ENCODE measurements around the gene OLFML2A. TPM values are rescaled to one million over a fixed set of nuclear protein-coding genes. Genes with fewer than 3 reads are reported as not detected.
A peak's percentile ranks its signal among the peaks of the same experiment; 100 is the strongest.

Gene OLFML2A
- total and polyA plus RNA-seq, 2 of the 13 experiments (the other 11 are each of a cell fraction or from before 2014, with no cell fraction given): 0.01 to 0.02 TPM

GRCh38 chr9:124794902-124795491 is 18.1 kb downstream of the OLFML2A start (continued):
- peak; percentile 24; the same call in 1 of the 2 replicates for TF ChIP-seq ZNF788 (CRISPR knock-in tag; IDR thresholded peaks at IDR 0.05; ENCODE audit: borderline replicate concordance)
- TF ChIP-seq, protein P1, sequence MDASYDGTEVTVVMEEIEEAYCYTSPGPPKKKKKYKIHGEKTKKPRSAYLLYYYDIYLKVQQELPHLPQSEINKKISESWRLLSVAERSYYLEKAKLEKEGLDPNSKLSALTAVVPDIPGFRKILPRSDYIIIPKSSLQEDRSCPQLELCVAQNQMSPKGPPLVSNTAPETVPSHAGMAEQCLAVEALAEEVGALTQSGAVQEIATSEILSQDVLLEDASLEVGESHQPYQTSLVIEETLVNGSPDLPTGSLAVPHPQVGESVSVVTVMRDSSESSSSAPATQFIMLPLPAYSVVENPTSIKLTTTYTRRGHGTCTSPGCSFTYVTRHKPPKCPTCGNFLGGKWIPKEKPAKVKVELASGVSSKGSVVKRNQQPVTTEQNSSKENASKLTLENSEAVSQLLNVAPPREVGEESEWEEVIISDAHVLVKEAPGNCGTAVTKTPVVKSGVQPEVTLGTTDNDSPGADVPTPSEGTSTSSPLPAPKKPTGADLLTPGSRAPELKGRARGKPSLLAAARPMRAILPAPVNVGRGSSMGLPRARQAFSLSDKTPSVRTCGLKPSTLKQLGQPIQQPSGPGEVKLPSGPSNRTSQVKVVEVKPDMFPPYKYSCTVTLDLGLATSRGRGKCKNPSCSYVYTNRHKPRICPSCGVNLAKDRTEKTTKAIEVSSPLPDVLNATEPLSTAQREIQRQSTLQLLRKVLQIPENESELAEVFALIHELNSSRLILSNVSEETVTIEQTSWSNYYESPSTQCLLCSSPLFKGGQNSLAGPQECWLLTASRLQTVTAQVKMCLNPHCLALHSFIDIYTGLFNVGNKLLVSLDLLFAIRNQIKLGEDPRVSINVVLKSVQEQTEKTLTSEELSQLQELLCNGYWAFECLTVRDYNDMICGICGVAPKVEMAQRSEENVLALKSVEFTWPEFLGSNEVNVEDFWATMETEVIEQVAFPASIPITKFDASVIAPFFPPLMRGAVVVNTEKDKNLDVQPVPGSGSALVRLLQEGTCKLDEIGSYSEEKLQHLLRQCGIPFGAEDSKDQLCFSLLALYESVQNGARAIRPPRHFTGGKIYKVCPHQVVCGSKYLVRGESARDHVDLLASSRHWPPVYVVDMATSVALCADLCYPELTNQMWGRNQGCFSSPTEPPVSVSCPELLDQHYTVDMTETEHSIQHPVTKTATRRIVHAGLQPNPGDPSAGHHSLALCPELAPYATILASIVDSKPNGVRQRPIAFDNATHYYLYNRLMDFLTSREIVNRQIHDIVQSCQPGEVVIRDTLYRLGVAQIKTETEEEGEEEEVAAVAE (CRISPR knock-in tag; IDR thresholded peaks at IDR 0.05; ENCODE audit: borderline replicate concordance): no peak
- no peak for TF ChIP-seq SOX5 (CRISPR knock-in tag; IDR thresholded peaks at IDR 0.05; ENCODE audit: borderline replicate concordance)
- TF ChIP-seq IRF9 (CRISPR knock-in tag; IDR thresholded peaks at IDR 0.05; ENCODE audit: borderline replicate concordance): 0 out of 2 replicates have a peak, but pooled peaks have one; percentile 51
- TF ChIP-seq PAX8 (CRISPR knock-in tag; IDR thresholded peaks at IDR 0.05; ENCODE audit: borderline replicate concordance): no peak
- TF ChIP-seq MAZ (IDR thresholded peaks at IDR 0.05; ENCODE audit: borderline replicate concordance, low read depth, low read length): peak; percentile 80; the same call in 1 of the 2 replicates
- peak; percentile 93 for TF ChIP-seq MAZ (CRISPR knock-in tag; IDR thresholded peaks at IDR 0.05; ENCODE audit: low read depth)
- TF ChIP-seq, protein P2, sequence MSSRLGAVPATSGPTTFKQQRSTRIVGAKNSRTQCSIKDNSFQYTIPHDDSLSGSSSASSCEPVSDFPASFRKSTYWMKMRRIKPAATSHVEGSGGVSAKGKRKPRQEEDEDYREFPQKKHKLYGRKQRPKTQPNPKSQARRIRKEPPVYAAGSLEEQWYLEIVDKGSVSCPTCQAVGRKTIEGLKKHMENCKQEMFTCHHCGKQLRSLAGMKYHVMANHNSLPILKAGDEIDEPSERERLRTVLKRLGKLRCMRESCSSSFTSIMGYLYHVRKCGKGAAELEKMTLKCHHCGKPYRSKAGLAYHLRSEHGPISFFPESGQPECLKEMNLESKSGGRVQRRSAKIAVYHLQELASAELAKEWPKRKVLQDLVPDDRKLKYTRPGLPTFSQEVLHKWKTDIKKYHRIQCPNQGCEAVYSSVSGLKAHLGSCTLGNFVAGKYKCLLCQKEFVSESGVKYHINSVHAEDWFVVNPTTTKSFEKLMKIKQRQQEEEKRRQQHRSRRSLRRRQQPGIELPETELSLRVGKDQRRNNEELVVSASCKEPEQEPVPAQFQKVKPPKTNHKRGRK (CRISPR knock-in tag; IDR thresholded peaks at IDR 0.05): no peak
- no peak for TF ChIP-seq ZNF563 (CRISPR knock-in tag; IDR thresholded peaks at IDR 0.05)
- TF ChIP-seq SALL1 (CRISPR knock-in tag; IDR thresholded peaks at IDR 0.05): peak; percentile 55; the same call in 1 of the 2 replicates
- peak; percentile 61; the same call in 1 of the 2 replicates for TF ChIP-seq REPIN1 (CRISPR knock-in tag; IDR thresholded peaks at IDR 0.05; ENCODE audit: borderline replicate concordance, low read depth)
- no peak for TF ChIP-seq ZBTB20 (CRISPR knock-in tag; IDR thresholded peaks at IDR 0.05; ENCODE audit: borderline replicate concordance, low read depth)
- TF ChIP-seq MYC (CRISPR knock-in tag; IDR thresholded peaks at IDR 0.05; ENCODE audit: borderline replicate concordance): peak; percentile 64; the same call in 1 of the 2 replicates
- TF ChIP-seq ZFYVE20 (CRISPR knock-in tag; IDR thresholded peaks at IDR 0.05; ENCODE audit: borderline replicate concordance, low read depth): no peak
- TF ChIP-seq ZFP82 (CRISPR knock-in tag; IDR thresholded peaks at IDR 0.05; ENCODE audit: borderline replicate concordance): no peak
- TF ChIP-seq MBD4 (IDR thresholded peaks at IDR 0.05; ENCODE audit: borderline replicate concordance, low read length): no peak

Data from HepG2 (cell line).